Endodermal cell (in vitro differentiated cells): Measurements from ENCODE around the gene DRD2. TPM values are rescaled to one million over a fixed set of nuclear protein-coding genes. Genes with fewer than 3 reads are reported as not detected.
A peak's percentile ranks its signal among the peaks of the same experiment; 100 is the strongest.

Source experiments
- DNase-seq: peaks from one replicate; pipeline ENCODE4 v3.0.0-alpha.2; 2017
- H3K27ac ChIP-seq: 2 replicates; pipeline ENCODE4 v1.5.1; 2013; ENCODE audit warnings: mild to moderate bottlenecking, low read depth, low read length, moderate library complexity
- H3K27me3 ChIP-seq: 2 replicates; pipeline ENCODE4 v1.6.1; 2013; ENCODE audit warnings: mild to moderate bottlenecking, low read length, moderate library complexity; ENCODE audit not compliant: insufficient read depth, control insufficient read depth, poor library complexity, severe bottlenecking
- H3K36me3 ChIP-seq: 2 replicates; pipeline ENCODE4 v1.7.0; 2013; ENCODE audit warnings: mild to moderate bottlenecking, low read length, moderate library complexity; ENCODE audit not compliant: control insufficient read depth, insufficient read depth
- H3K4me1 ChIP-seq: one replicate; pipeline ENCODE4 v1.7.0; 2013; ENCODE audit warnings: low read length; ENCODE audit not compliant: control insufficient read depth, insufficient read depth
- H3K4me3 ChIP-seq: 2 replicates; pipeline ENCODE4 v1.5.1; 2013; ENCODE audit warnings: mild to moderate bottlenecking, low read length, moderate library complexity
- H3K9ac ChIP-seq: 2 replicates; pipeline ENCODE4 v1.6.1; 2013; ENCODE audit warnings: mild to moderate bottlenecking, low read length, moderate library complexity; ENCODE audit not compliant: poor library complexity, severe bottlenecking; ENCODE audit errors: extremely low read depth
- H3K9me3 ChIP-seq: 2 replicates; pipeline ENCODE4 v1.6.1; 2013; ENCODE audit warnings: mild to moderate bottlenecking, low read length, moderate library complexity; ENCODE audit not compliant: control insufficient read depth
- H3K27ac Mint-ChIP-seq: 2 replicates; pipeline ENCODE4 v1.8.0; 2020; ENCODE audit warnings: mixed read lengths
- H3K27me3 Mint-ChIP-seq: 2 replicates; pipeline ENCODE4 v1.8.0; 2021; ENCODE audit warnings: mild to moderate bottlenecking, mixed read lengths; ENCODE audit not compliant: insufficient read depth
- H3K36me3 Mint-ChIP-seq: 2 replicates; pipeline ENCODE4 v1.8.0; 2020; ENCODE audit warnings: low read depth, mixed read lengths
- H3K4me1 Mint-ChIP-seq: 2 replicates; pipeline ENCODE4 v1.8.0; 2020; ENCODE audit warnings: mixed read lengths
- H3K4me3 Mint-ChIP-seq: 2 replicates; pipeline ENCODE4 v1.8.0; 2020; ENCODE audit warnings: mild to moderate bottlenecking, moderate library complexity, mixed read lengths
- H3K9me3 Mint-ChIP-seq: 2 replicates; pipeline ENCODE4 v1.8.0; 2020; ENCODE audit warnings: mild to moderate bottlenecking, mixed read lengths
- CTCF ChIP-seq: fragments of 200-600 bp; sonication (generic); conservative IDR thresholded peaks from 2 replicates; pipeline ENCODE4 v1.5.0; 2021; ENCODE audit warnings: antibody characterized with exemption, mild to moderate bottlenecking
- WGBS, 2 experiments: methylation state at CpG; one replicate each; pipeline versions ENCODE4 v1.1.5 to v1.1.7; 2013; ENCODE audit warnings: missing lambda C conversion rate in 2 of 2, mixed read lengths in 1 of 2; ENCODE audit not compliant: insufficient coverage in 1 of 2, insufficient read length in 1 of 2; 5-methylcytosine and 5-hydroxymethylcytosine counted together
- total RNA-seq, 2 donors: library from RNA; stranded (reverse); fragmentation: NEBNext Ultra II Directional in 1 of 2; extraction: Animal tissue kit (Norgen Biotek cat#: 25700) in 1 of 2; gene quantifications; 2 replicates in 1 of 2; 3 replicates in 1 of 2; pipeline ENCODE4 v1.2.1, GENCODE V29; 2021

The DRD2 gene
- total RNA-seq, 2 donors from 2014 or later, result 0.35 to 2.1 TPM

DNA sequence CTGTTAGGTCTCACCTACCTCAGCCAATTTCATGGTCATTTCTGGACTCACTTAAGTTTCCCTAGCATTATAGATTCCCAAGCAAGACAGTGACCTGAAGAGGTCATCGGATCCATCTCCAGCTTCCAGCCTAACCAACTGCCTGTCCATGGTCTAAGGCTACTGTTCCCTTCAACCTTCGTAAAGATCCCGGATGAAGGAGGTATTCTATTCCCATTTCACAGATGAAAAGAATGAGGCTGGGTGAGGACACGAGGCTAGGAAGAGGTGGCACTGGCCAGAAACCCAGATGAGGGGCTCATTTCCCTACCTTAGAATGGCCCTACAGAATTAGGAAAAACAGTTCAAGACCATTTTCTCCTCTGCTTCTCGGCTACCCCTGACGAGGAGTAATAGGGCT, 31.3 kb upstream of the DRD2 start:
- H3K4me1 ChIP-seq, result peaks cover 8% of the 10 kb centered on the region
- no peak for DNase-seq
- no peaks in the 10 kb centered on the region for H3K9me3 ChIP-seq
- H3K27ac Mint-ChIP-seq, result no peak overlapping the region
- H3K9ac ChIP-seq, result no peak overlapping the region
- no peaks in the 10 kb centered on the region for H3K36me3 ChIP-seq
- no peaks in the 10 kb centered on the region for H3K36me3 Mint-ChIP-seq
- peaks cover 17% of the 10 kb centered on the region for H3K4me1 Mint-ChIP-seq
- WGBS, 2 experiments, result 74 to 95% methylated on average over 3 to 6 of the region's 6 CpGs
- H3K27ac ChIP-seq, result peak overlapping the region; percentile 93
- H3K27me3 Mint-ChIP-seq, result peaks cover 13% of the 10 kb centered on the region
- no peaks in the 10 kb centered on the region for H3K9me3 Mint-ChIP-seq
- H3K4me3 Mint-ChIP-seq, result no peak overlapping the region
- no peaks in the 10 kb centered on the region for H3K27me3 ChIP-seq
- H3K4me3 ChIP-seq, result no peak overlapping the region
- TF ChIP-seq CTCF, result no peak

DNA sequence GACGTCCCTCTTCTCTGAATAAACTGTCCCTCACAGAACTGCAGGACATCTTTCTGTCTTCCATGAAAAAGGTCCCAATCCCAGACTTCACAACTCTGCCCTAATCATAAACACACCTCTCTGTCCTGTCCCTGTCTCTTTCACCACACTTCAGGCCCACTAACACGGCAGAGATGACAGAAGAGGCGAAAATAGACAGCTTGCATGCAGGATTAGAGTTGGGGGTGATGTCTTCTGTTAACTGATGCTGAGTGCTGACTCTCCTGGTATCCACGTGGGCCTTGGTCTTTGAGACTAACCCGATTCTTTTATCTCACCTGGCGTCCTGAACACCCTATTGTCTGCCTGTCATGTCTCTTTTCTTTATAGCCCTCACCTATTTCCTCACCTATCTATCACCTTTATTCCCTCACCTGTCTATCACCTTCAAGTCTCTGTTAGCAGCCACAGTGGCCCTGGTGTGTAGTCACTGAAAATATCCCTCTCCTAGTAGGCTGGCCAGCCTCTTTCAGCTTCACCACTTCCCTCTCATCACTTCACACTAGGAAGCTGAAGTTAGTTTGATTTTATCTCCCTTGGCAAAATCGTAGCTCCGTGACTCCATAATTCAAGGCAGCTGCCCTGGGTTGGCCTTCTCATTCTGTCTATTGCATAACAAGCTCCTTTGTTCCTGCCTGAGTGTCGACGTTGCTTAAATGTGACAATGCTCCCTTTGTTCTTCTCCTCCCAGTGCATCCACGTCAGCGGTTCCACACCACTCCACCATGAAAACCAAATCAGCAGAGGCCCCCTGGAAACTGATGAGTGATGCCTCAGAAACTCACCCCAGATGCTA, 30.6 kb upstream of the DRD2 start:
- H3K36me3 ChIP-seq, result no peaks in the 10 kb centered on the region
- H3K27me3 Mint-ChIP-seq, result peaks cover 17% of the 10 kb centered on the region
- H3K4me3 ChIP-seq, result no peak overlapping the region
- no peaks in the 10 kb centered on the region for H3K9me3 Mint-ChIP-seq
- peaks cover 8% of the 10 kb centered on the region for H3K4me1 ChIP-seq
- no peak overlapping the region for H3K27ac Mint-ChIP-seq
- peaks cover 17% of the 10 kb centered on the region for H3K4me1 Mint-ChIP-seq
- no peak for TF ChIP-seq CTCF
- H3K9me3 ChIP-seq, result no peaks in the 10 kb centered on the region
- 64 to 78% methylated on average over 9 to 12 of the region's 12 CpGs for WGBS, 2 experiments
- no peak overlapping the region for H3K4me3 Mint-ChIP-seq
- H3K9ac ChIP-seq, result no peak overlapping the region
- H3K36me3 Mint-ChIP-seq, result no peaks in the 10 kb centered on the region
- no peaks in the 10 kb centered on the region for H3K27me3 ChIP-seq
- H3K27ac ChIP-seq, result peak overlapping the region; percentile 93
- DNase-seq, result peak; percentile 59

GRCh38 chr11:113505046-113505445, 29.8 kb upstream of the DRD2 start:
- no peak overlapping the region for H3K4me3 Mint-ChIP-seq
- DNase-seq, result no peak
- no peak overlapping the region for H3K9ac ChIP-seq
- peaks cover 13% of the 10 kb centered on the region for H3K27me3 Mint-ChIP-seq
- H3K4me1 Mint-ChIP-seq, result peaks cover 17% of the 10 kb centered on the region
- no peaks in the 10 kb centered on the region for H3K36me3 ChIP-seq
- H3K27ac Mint-ChIP-seq, result no peak overlapping the region
- no peaks in the 10 kb centered on the region for H3K27me3 ChIP-seq
- no peak for TF ChIP-seq CTCF
- 93 to 95% methylated on average over 3 of the region's 3 CpGs for WGBS, 2 experiments
- H3K36me3 Mint-ChIP-seq, result no peaks in the 10 kb centered on the region
- H3K4me1 ChIP-seq, result peaks cover 8% of the 10 kb centered on the region
- H3K27ac ChIP-seq, result peak overlapping the region; percentile 93
- no peaks in the 10 kb centered on the region for H3K9me3 ChIP-seq
- no peak overlapping the region for H3K4me3 ChIP-seq
- H3K9me3 Mint-ChIP-seq, result no peaks in the 10 kb centered on the region
